Neural cell (in vitro differentiated cells): ENCODE measurements around the gene CDK3.

Source experiments
- EP300 ChIP-seq: fragments of 450-650 bp; conservative IDR thresholded peaks from 2 replicates; pipeline ENCODE4 v1.6.1; 2014; ENCODE audit warnings: antibody characterized with exemption, mild to moderate bottlenecking, moderate library complexity; ENCODE audit not compliant: poor library complexity, severe bottlenecking
- EZH2 ChIP-seq: fragments of 200-600, 300-800 bp; shearing (Covaris generic), sonication (generic); IDR thresholded peaks from 2 replicates; pipeline ENCODE4 v1.6.1; 2014; ENCODE audit warnings: antibody characterized with exemption, low read length, borderline replicate concordance, mild to moderate bottlenecking; ENCODE audit not compliant: insufficient read depth, poor library complexity, severe bottlenecking
- MXI1 ChIP-seq: fragments of 450-650 bp; conservative IDR thresholded peaks from 2 replicates; pipeline ENCODE4 v1.6.1; 2014; ENCODE audit warnings: antibody characterized with exemption, mild to moderate bottlenecking; ENCODE audit not compliant: poor library complexity, severe bottlenecking
- POLR2AphosphoS5 ChIP-seq: IDR thresholded peaks from 2 replicates; pipeline ENCODE4 v1.6.1; 2012
- RAD21 ChIP-seq: fragments of 450-650 bp; conservative IDR thresholded peaks from 2 replicates; pipeline ENCODE4 v1.6.1; 2014; ENCODE audit warnings: antibody characterized with exemption, mild to moderate bottlenecking, moderate library complexity
- REST ChIP-seq: IDR thresholded peaks from 2 replicates; pipeline ENCODE4 v1.6.1; 2012; ENCODE audit warnings: borderline replicate concordance
- TF ChIP-seq, protein P1 (sequence below): fragments of 450-650 bp; IDR thresholded peaks from 2 replicates; pipeline ENCODE4 v1.5.1; 2014; ENCODE audit warnings: antibody characterized with exemption, mild to moderate bottlenecking, moderate library complexity; ENCODE audit not compliant: poor library complexity, severe bottlenecking

GRCh38 chr17:75959839-75960511 lies 40.7 kb upstream of the CDK3 start:
- TF ChIP-seq, protein P1, sequence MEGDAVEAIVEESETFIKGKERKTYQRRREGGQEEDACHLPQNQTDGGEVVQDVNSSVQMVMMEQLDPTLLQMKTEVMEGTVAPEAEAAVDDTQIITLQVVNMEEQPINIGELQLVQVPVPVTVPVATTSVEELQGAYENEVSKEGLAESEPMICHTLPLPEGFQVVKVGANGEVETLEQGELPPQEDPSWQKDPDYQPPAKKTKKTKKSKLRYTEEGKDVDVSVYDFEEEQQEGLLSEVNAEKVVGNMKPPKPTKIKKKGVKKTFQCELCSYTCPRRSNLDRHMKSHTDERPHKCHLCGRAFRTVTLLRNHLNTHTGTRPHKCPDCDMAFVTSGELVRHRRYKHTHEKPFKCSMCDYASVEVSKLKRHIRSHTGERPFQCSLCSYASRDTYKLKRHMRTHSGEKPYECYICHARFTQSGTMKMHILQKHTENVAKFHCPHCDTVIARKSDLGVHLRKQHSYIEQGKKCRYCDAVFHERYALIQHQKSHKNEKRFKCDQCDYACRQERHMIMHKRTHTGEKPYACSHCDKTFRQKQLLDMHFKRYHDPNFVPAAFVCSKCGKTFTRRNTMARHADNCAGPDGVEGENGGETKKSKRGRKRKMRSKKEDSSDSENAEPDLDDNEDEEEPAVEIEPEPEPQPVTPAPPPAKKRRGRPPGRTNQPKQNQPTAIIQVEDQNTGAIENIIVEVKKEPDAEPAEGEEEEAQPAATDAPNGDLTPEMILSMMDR: no peak
- TF ChIP-seq EZH2: no peak
- TF ChIP-seq POLR2AphosphoS5: no peak
- no peak for TF ChIP-seq REST
- no peak for TF ChIP-seq EP300
- no peak for TF ChIP-seq MXI1
- TF ChIP-seq RAD21: no peak
